Measurements from ENCODE around the gene AVPR2.

AVPR2 gene

GRCh38 chrX:153871946-153872878 lies 32.3 kb upstream of the AVPR2 start:
- no peak for DNase-seq

DNA sequence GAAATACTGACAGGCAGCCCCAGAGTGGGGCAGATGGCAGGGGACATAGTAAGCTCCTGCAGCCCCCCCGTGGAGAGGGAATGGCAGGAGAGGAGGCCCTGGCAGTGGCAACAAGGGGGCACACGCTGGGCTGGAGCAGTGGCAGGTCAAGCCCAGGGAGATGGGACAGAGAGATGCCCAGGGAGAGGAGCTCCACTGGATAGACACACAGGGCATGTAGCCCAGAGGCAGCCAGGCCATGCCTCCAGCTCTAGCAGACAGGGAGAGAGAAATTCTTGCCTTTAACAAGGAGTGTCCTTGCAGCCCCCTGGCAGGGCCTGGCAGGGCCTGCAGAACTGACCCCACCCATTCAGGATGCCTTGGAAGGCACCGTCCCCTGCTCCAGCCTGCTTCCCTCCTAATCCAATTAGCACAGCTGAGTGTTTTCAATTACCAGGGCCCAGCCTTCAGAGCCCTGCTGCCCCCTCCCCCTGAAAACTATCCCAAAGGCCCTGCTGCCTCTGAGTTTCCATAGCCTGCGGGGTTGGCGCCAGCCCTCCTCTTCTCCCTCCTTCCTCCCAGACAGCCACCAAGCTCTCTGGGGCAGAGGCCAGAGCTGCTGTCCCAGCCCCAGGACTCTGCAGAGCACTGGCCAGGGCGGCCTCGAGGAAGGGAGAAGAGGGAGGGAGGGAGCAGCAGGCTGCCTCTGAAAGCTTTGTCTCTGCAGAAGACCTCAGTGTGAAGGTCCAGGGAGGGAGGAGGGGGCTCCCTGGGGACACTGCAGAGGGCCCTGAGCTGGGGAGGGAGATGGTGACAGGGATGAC lies 31.0 kb upstream of the AVPR2 start:
- DNase-seq, result no peak

DNA sequence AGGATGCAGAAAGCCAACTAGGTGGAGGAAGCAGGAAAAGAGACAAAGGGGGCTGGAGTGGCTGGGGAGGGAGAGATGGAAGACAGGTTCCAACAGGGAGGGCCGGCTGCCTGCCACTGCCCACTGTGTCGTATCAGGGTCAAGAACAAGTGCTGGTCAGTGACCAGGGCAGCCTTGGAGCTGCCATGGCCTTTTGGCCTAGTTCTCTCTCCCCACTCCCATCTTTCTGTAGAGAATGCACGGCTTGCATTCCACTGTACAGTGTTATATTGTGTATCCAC lies 30.4 kb upstream of the AVPR2 start:
- no peak for DNase-seq

GRCh38 chrX:153874366-153875125 lies 29.9 kb upstream of the AVPR2 start:
- no peak for DNase-seq

DNA sequence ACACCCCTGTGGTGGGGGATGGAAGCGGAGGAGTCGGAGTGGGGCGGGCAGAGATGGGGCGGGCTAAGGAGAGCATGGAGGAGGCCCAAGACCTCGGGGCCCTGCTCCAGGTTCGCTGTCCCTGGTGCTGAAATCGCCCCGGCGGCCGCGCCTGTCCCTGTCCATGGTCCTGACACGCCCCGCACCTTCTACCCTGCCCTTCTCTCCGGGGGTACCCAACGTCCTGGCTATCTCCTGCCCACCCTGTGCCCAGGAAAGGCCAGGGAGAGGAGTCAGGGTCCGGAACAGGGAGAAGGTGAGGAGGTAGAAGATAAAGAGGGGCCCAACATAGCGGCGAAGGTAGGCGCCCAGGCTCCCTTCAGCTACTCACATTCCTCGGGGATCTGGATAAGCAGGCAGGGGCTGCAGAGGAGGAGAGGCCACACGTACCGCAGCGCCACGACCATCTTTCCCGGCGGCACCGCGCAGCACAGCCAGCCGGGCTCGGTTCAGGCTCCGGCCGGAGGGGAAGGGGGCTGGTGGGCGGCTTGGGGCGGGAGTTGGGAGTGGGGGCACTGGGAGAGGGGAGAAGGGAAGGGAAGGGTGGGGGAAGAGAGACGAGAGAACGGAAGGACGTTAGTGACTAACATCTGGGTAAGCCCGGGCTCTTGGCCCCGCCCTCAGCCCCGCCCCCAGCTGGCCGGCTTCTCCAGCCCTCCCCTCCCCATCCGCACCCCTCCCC lies 28.9 kb upstream of the AVPR2 start:
- DNase-seq, result peak; percentile 66

DNA sequence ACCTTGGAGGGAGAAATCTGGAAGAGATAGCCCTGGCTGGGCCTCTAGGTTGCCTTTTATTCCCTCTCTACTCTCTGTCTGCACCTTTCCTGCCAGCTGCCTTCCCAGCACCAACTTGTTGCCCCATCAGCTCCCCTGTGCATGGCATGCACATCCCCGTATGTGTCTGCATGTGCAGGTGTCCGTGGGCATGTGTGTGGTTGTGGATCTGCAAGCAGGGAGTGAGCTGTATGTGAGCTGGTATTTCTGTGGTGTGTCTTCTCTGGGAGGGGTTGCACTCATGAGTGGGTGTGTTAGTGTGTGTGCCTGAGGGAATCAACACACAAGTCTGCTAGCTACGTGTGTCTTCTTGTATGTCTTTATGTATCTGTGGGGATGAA lies 28.4 kb upstream of the AVPR2 start:
- no peak for DNase-seq

DNA sequence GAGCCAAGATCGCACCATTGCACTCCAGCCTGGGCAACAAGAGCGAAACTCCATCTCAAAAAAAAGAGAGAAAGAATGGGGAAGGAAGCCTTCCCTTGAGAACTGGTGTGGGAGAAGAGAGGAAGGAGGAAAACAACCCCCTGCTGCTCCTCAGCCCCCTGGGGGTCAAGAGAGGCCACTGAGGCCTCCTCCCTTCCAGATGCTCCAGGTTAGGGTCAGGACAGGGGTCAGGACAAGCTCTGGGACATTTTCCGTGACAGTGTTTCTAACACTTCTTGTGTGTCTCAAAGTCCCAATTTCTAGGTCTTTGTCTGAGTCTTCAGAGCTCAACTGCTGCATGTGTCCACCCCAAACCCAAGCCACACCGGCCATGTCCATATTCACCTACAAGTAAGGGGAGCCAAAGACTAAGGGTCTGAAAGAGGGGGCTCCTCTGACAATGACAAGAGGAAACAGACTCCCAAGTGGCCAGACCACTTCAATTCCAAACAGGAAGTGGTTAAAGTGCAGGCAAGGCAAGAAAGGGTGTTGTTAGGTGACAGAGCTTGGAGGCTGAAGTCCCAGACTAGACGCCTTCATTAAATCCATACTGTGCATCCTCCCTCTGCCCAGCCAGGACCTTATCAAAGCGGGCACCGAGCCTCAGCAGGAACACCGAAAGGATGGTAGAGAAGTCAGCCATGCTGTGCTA lies 26.8 kb upstream of the AVPR2 start:
- no peak for DNase-seq

DNA sequence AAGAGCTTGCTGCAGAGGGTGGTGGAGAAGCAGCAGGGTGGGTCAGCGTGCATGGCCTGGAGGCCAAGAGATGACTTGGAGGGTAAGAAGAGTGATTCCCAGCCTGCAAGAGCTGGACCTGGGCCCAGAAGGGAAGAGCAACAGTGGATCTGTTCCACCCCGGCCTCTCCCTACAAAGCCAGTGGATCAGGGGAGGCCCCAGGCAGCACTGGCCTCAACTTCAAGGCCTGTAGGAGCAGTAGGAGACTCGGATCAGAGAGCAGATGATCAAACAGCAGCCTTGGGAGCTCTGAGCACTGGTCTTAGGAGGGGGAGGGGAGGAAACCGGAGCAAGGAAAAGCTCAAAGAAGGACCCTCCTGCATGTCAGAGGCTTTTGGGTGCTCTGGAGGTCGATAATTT lies 26.1 kb upstream of the AVPR2 start:
- no peak for DNase-seq

GRCh38 chrX:153878969-153879653 lies 25.4 kb upstream of the AVPR2 start:
- DNase-seq, result no peak

GRCh38 chrX:153879741-153880439 lies 24.6 kb upstream of the AVPR2 start:
- no peak for DNase-seq

DNA sequence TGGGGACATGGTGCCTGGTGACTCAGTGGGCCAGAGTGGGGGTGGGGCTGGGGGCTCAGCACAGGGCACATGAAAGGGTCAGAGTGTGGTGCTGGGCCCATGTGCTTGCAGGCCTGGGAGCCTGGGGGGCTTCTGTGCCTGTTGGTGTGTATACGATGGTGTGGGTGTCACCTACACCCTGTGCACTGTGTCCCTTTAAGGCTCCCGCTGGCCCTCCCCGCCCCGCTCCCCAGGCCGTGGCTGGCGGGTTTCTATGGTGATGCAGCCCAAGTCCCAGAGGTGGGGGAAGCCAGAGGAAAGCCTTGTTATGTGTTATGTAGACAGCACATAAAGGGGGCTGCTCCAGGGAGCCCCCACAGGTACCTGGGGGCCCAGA lies 24.0 kb upstream of the AVPR2 start:
- DNase-seq, result no peak

DNA sequence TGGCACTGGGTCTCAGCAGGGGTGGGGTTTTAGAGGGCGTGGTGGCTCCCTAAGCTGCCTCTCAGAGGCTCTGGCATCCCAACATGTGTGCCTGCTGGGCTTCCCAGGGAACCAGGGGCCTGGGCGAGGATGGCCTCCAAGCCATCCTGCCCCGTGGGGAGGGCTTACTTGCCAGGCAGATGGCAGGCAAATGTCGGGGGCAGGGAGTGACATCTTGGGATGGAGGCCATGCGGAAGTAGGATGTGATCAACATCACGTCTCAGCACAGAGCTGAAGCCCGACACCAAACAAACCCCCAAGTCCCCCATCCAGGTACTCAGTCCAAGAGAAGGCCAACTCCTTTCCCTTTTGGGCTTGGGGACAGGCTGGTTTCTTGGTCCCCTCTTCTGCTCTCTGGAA lies 23.2 kb upstream of the AVPR2 start:
- DNase-seq, result no peak

- no peak for DNase-seq
Observed at GRCh38 chrX:153882086-153882498, 22.4 kb upstream of the AVPR2 start.

DNA sequence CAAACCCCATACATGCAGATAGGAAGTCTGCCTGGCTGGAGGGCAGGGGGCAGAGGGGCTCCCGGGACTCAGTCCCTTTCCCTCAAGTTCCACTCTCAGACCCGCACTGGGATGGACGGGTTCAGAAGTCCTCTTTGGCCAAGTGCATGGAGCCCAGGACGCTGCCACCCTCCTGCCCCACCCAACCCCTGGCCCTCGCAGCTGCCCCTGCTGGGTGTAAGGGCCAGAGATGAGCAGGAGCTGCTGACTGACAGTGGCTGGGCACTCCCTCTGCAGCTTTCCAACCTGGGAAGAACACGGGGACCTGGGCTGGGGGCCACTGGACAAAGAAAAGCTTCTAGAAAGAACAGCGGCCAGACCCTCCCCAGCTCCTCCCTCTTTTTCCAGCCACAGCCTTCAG lies 21.9 kb upstream of the AVPR2 start:
- DNase-seq, result no peak

GRCh38 chrX:153883163-153883843 lies 21.2 kb upstream of the AVPR2 start:
- DNase-seq, result no peak

DNA sequence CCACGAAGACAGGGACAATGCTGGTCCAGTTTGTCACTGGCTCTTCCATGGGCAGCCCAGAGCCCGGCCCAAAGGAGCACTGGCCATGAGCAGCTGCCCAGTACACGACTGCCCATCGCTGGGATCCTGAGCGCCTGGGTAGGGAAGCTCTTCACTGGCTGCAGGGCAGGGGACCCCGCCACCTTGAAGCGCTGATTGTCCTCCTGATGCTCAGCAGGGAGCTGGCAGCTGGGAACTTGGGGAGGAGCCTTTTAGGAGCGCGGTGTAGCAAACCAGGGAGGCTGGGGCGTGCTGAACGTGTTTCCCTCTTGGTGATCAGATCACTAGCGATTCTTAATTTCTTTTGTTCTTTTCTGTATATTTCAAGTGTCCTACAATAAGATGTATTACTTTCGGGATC lies 20.3 kb upstream of the AVPR2 start:
- no peak for DNase-seq

DNA sequence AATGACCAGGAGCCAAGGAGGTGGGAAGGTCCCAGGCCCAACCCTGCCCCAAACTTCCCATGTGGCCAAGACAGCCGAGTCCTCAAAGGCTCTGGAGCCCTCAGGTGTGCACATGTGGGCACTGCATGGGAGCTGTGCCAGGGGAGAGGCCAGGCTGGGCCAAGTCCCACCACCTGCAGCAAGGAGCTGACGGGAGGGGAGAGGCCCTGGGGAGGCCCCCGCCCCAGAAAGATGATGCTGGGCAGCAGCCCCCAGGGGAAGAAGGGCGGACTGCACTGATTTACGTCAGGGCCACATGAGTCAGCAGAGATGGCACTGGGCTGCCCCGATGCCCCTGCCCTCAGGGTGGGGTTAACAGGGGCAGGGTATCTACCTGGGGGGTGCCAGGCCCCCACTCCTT lies 19.9 kb upstream of the AVPR2 start:
- DNase-seq, result no peak

DNA sequence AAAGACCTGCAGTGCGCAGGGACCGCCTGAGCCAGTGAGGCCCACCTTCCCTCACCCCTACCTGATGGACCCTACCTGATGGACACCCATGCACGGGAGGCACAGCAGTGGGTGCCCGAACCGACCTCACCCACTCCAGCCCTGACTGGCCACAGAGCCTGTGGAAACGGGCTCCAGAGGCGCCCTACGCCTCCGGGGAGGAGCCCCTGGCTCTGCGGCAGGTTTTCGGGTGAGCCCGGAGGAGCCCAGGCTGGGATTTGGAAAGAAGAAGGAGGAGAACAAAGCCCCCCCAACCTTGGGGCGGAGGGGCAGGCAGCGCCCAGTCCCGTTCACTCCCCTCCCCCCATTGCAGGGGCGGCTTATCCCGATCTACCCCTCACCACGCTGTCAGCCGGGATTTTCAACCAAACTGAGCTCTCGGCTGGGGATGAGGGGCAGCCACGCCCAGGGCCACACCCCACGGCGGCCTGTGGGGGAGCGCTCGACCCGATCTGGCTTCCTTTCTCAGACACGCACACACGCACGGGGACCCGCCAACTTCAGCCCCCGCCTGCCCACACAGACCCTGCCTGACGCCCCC lies 19.2 kb upstream of the AVPR2 start:
- no peak for DNase-seq

GRCh38 chrX:153885968-153886903 lies 18.2 kb upstream of the AVPR2 start, which contains the start of gene L1CAM:
TSS of gene L1CAM (minus strand) at chrX:153886173. CDS start at chrX:153875836, 10,337 bp downstream.
- DNase-seq, result peak; percentile 28
